Right atrium auricular region (tissue), 2 donors: Measurements from ENCODE around the gene HOXA9. TPM values are rescaled to one million over a fixed set of nuclear protein-coding genes. Genes with fewer than 3 reads are reported as not detected.

Experiments used
- DNase-seq: peaks from one replicate; pipeline ENCODE4 v3.0.0-alpha.2; 2019; ENCODE audit warnings: low spot score
- H3K27ac ChIP-seq, 2 donors: fragments of 200-600 bp; sonication (generic); 1 replicate in 1 of 2; 2 replicates in 1 of 2; pipeline ENCODE4 v1.5.1; 2016 to 2019
- H3K27me3 ChIP-seq, 2 donors: fragments of 200-600 bp; sonication (generic); one replicate each; pipeline versions ENCODE4 v1.5.1 to v1.6.0; 2017 to 2019
- H3K36me3 ChIP-seq: fragments of 200-600 bp; sonication (generic); one replicate; pipeline ENCODE4 v1.5.1; 2016
- H3K4me1 ChIP-seq, 2 donors: fragments of 200-600 bp; sonication (generic); one replicate each; pipeline versions ENCODE4 v1.5.1 to v1.6.0; 2017 to 2019
- H3K4me3 ChIP-seq, 2 donors: fragments of 200-600 bp; sonication (generic); 1 replicate in 1 of 2; 2 replicates in 1 of 2; pipeline ENCODE4 v1.5.1; 2017 to 2019; ENCODE audit warnings: mild to moderate bottlenecking in 1 of 2, moderate library complexity in 1 of 2
- H3K9me3 ChIP-seq, 2 donors: fragments of 200-600 bp; sonication (generic); one replicate each; pipeline ENCODE4 v1.5.1; 2019
- CTCF ChIP-seq, 2 donors: fragments of 200-600 bp; sonication (generic); IDR thresholded peaks; one replicate each; pipeline ENCODE4 v1.5.1; 2019; ENCODE audit warnings: antibody characterized with exemption in 2 of 2
- total RNA-seq, 2 donors: library from RNA; depleted of rRNA; stranded (reverse); fragments of >200 nt; gene quantifications; one replicate each; pipeline ENCODE4 v1.1.0, GENCODE V29; 2016

HOXA9 gene
- total RNA-seq, 2 donors from 2014 or later: not detected

- H3K9me3 ChIP-seq: no peaks in the 10 kb centered on the region
- peaks cover 0 to 49% of the 10 kb centered on the region in 2 donors for H3K4me1 ChIP-seq
- no peak overlapping the region for H3K27ac ChIP-seq
- no peak overlapping the region for H3K4me3 ChIP-seq
- peaks cover 74 to 96% of the 10 kb centered on the region in 2 donors for H3K27me3 ChIP-seq
- no peaks in the 10 kb centered on the region for H3K36me3 ChIP-seq
- TF ChIP-seq CTCF (IDR thresholded peaks at IDR 0.05): no peak
- DNase-seq: no peak
Measured at GRCh38 chr7:27189997-27190748, 24.8 kb upstream of the HOXA9 start.

- peaks cover 77 to 96% of the 10 kb centered on the region in 2 donors for H3K27me3 ChIP-seq
- H3K27ac ChIP-seq: no peak overlapping the region
- H3K4me3 ChIP-seq: peak overlapping the region in 1 of 2 donors; percentile 27
- no peak for TF ChIP-seq CTCF (IDR thresholded peaks at IDR 0.05)
- peaks cover 0 to 56% of the 10 kb centered on the region in 2 donors for H3K4me1 ChIP-seq
- no peak for DNase-seq
- no peaks in the 10 kb centered on the region for H3K9me3 ChIP-seq
- no peaks in the 10 kb centered on the region for H3K36me3 ChIP-seq
Measured at GRCh38 chr7:27189295-27189996, 24.1 kb upstream of the HOXA9 start.

GRCh38 chr7:27188386-27189294 lies 23.3 kb upstream of the HOXA9 start:
- H3K27me3 ChIP-seq: peaks cover 76 to 96% of the 10 kb centered on the region in 2 donors
- H3K9me3 ChIP-seq: no peaks in the 10 kb centered on the region
- no peak for TF ChIP-seq CTCF (IDR thresholded peaks at IDR 0.05)
- peak overlapping the region in 1 of 2 donors; percentile 27 for H3K4me3 ChIP-seq
- H3K4me1 ChIP-seq: peaks cover 0 to 64% of the 10 kb centered on the region in 2 donors
- no peak overlapping the region for H3K27ac ChIP-seq
- DNase-seq: no peak
- H3K36me3 ChIP-seq: no peaks in the 10 kb centered on the region

GRCh38 chr7:27187475-27188385 lies 22.4 kb upstream of the HOXA9 start:
- H3K27me3 ChIP-seq: peaks cover 77 to 96% of the 10 kb centered on the region in 2 donors
- DNase-seq: no peak
- H3K9me3 ChIP-seq: no peaks in the 10 kb centered on the region
- H3K27ac ChIP-seq: no peak overlapping the region
- H3K4me3 ChIP-seq: peak overlapping the region in 1 of 2 donors; percentile 27
- TF ChIP-seq CTCF (IDR thresholded peaks at IDR 0.05): no peak
- H3K36me3 ChIP-seq: no peaks in the 10 kb centered on the region
- peaks cover 0 to 64% of the 10 kb centered on the region in 2 donors for H3K4me1 ChIP-seq
